Activated CD4-positive, alpha-beta T cell treated with anti-CD3 and anti-CD28 coated beads for 36 hours (primary cell): ENCODE results near the gene HS3ST3A1. TPM values are rescaled to one million over a fixed set of nuclear protein-coding genes. Genes with fewer than 3 reads are reported as not detected.

ENCODE experiments used
- microRNA-seq: library from miRNA; unstranded; fragments of <30 nt; microRNA quantifications from one replicate; pipeline ENCODE4 v1.2.0, GENCODE V29; 2021; ENCODE audit warnings: borderline replicate concordance
- total RNA-seq, 2 experiments: library from RNA; stranded (reverse); gene quantifications; one replicate each; pipeline ENCODE4 v1.2.3, GENCODE V29; 2021

HS3ST3A1 gene
- total RNA-seq, 2 experiments from 2014 or later, result 0.27 to 0.56 TPM

Small RNA genes within 50 kb of the gene (microRNA-seq; reads per million reads assigned to microRNA genes)
- not detected for gene MIR548H3
